HEK293 (cell line): ENCODE results near the gene DLX3.

ENCODE experiments used
- CTCF ChIA-PET: fragments of 350-600 bp; formaldehyde crosslinking; extraction: SDS; loops from one replicate; lab custom pipeline; 2021; ENCODE audit warnings: antibody characterized with exemption; lab: Yijun Ruan, JAX
- POLR2A ChIA-PET: fragments of 300-600 bp; formaldehyde crosslinking; extraction: SDS; loops from one replicate; lab custom pipeline; 2020; ENCODE audit warnings: antibody characterized with exemption, inconsistent platforms; lab: Yijun Ruan, JAX
- H3K27ac ChIP-seq: fragments of 200-500 bp; sonication (Bioruptor generic); 2 replicates; pipeline ENCODE4 v1.5.1; 2014; ENCODE audit warnings: low read depth, low read length, control low read depth, inconsistent platforms; ENCODE audit errors: extremely low read depth
- H3K36me3 ChIP-seq, 2 experiments: fragments of 200-500 bp in 1 of 2; sonication (Bioruptor generic) in 1 of 2; 1 replicate in 1 of 2; 2 replicates in 1 of 2; pipeline ENCODE4 v1.5.1; 2014 to 2017; ENCODE audit warnings: inconsistent platforms in 2 of 2, low read length in 2 of 2; ENCODE audit not compliant: control insufficient read depth in 2 of 2, insufficient read depth in 1 of 2
- H3K4me1 ChIP-seq: fragments of 200-500 bp; sonication (Bioruptor generic); 2 replicates; pipeline ENCODE4 v1.5.1; 2014; ENCODE audit warnings: mild to moderate bottlenecking, low read length, inconsistent platforms; ENCODE audit not compliant: control insufficient read depth, insufficient read depth
- H3K4me3 ChIP-seq: 2 replicates; pipeline ENCODE4 v1.5.1; 2011; ENCODE audit warnings: low read depth, mild to moderate bottlenecking, control low read depth, low read length, moderate library complexity
- H3K9me3 ChIP-seq: fragments of 200-500 bp; sonication (Bioruptor generic); 2 replicates; pipeline ENCODE4 v1.5.1; 2014; ENCODE audit warnings: low read depth, low read length, inconsistent platforms; ENCODE audit not compliant: control insufficient read depth, insufficient read depth
- BCL11A ChIP-seq: fragments of 450-650 bp; formaldehyde crosslinking; IDR thresholded peaks from 2 replicates; pipeline ENCODE4 v1.5.1; 2016; ENCODE audit warnings: low read depth, missing biosample characterization, missing genetic modification characterization
- HOXD13 ChIP-seq: sonication (generic); formaldehyde crosslinking; IDR thresholded peaks from 2 replicates; pipeline ENCODE4 v1.8.0; 2022; ENCODE audit warnings: missing genetic modification reagents, borderline replicate concordance
- IKZF3 ChIP-seq: fragments of 450-650 bp; IDR thresholded peaks from 2 replicates; pipeline ENCODE4 v1.5.0; 2018; ENCODE audit warnings: missing biosample characterization, mild to moderate bottlenecking, missing genetic modification characterization, moderate library complexity
- KLF9 ChIP-seq: fragments of 450-650 bp; formaldehyde crosslinking; IDR thresholded peaks from 2 replicates; pipeline ENCODE4 v1.5.1; 2016; ENCODE audit warnings: missing biosample characterization, missing genetic modification characterization, low read depth
- SETDB1 ChIP-seq: IDR thresholded peaks from one replicate; pipeline ENCODE4 v1.6.1; 2017; ENCODE audit warnings: mild to moderate bottlenecking, low read length, moderate library complexity, mixed read lengths; ENCODE audit not compliant: insufficient read length
- TCF7L2 ChIP-seq: IDR thresholded peaks from 2 replicates; pipeline ENCODE4 v1.6.1; 2011; ENCODE audit warnings: low read depth, mild to moderate bottlenecking, inconsistent platforms, low read length, moderate library complexity, borderline replicate concordance
- ZBTB17 ChIP-seq: fragments of 450-650 bp; formaldehyde crosslinking; IDR thresholded peaks from 2 replicates; pipeline ENCODE4 v1.5.1; 2016; ENCODE audit warnings: missing biosample characterization, missing genetic modification characterization
- ZBTB8A ChIP-seq: fragments of 450-650 bp; formaldehyde crosslinking; IDR thresholded peaks from 2 replicates; pipeline ENCODE4 v1.5.1; 2016; ENCODE audit warnings: missing biosample characterization, missing genetic modification characterization
- ZEB2 ChIP-seq: fragments of 450-650 bp; formaldehyde crosslinking; IDR thresholded peaks from 2 replicates; pipeline ENCODE4 v1.5.1; 2016; ENCODE audit warnings: missing biosample characterization, missing genetic modification characterization
- ZIC2 ChIP-seq: fragments of 450-650 bp; formaldehyde crosslinking; IDR thresholded peaks from 2 replicates; pipeline ENCODE4 v1.5.1; 2016; ENCODE audit warnings: missing biosample characterization, missing genetic modification characterization
- ZNF121 ChIP-seq: fragments of 450-650 bp; formaldehyde crosslinking; IDR thresholded peaks from 2 replicates; pipeline ENCODE4 v1.5.1; 2016; ENCODE audit warnings: missing biosample characterization, missing genetic modification characterization
- ZNF18 ChIP-seq: fragments of 450-650 bp; formaldehyde crosslinking; IDR thresholded peaks from 2 replicates; pipeline ENCODE4 v1.5.1; 2016; ENCODE audit warnings: missing biosample characterization, missing genetic modification characterization
- ZNF184 ChIP-seq: fragments of 450-650 bp; IDR thresholded peaks from 2 replicates; pipeline ENCODE4 v1.5.1; 2018; ENCODE audit warnings: missing biosample characterization, mild to moderate bottlenecking, missing genetic modification characterization
- ZNF202 ChIP-seq: fragments of 450-650 bp; formaldehyde crosslinking; IDR thresholded peaks from 2 replicates; pipeline ENCODE4 v1.5.1; 2016; ENCODE audit warnings: missing biosample characterization, missing genetic modification characterization, borderline replicate concordance
- ZNF24 ChIP-seq: fragments of 450-650 bp; formaldehyde crosslinking; IDR thresholded peaks from 2 replicates; pipeline ENCODE4 v1.5.1; 2016; ENCODE audit warnings: missing biosample characterization, missing genetic modification characterization
- ZNF280C ChIP-seq: fragments of 450-650 bp; formaldehyde crosslinking; IDR thresholded peaks from 2 replicates; pipeline ENCODE4 v1.5.1; 2016; ENCODE audit warnings: missing biosample characterization, missing genetic modification characterization
- ZNF280D ChIP-seq: fragments of 450-650 bp; formaldehyde crosslinking; IDR thresholded peaks from 2 replicates; pipeline ENCODE4 v1.5.1; 2016; ENCODE audit warnings: missing biosample characterization, missing genetic modification characterization
- ZNF341 ChIP-seq: fragments of 450-650 bp; formaldehyde crosslinking; IDR thresholded peaks from 2 replicates; pipeline ENCODE4; 2016; ENCODE audit warnings: low read depth, missing biosample characterization, missing genetic modification characterization
- ZNF37A ChIP-seq: fragments of 450-650 bp; IDR thresholded peaks from 2 replicates; pipeline ENCODE4 v1.5.1; 2018; ENCODE audit warnings: missing biosample characterization, missing genetic modification characterization
- ZNF391 ChIP-seq: fragments of 450-650 bp; formaldehyde crosslinking; IDR thresholded peaks from 2 replicates; pipeline ENCODE4 v1.5.1; 2016; ENCODE audit warnings: low read depth, missing biosample characterization, missing genetic modification characterization, borderline replicate concordance
- ZNF423 ChIP-seq: fragments of 450-650 bp; formaldehyde crosslinking; IDR thresholded peaks from 2 replicates; pipeline ENCODE4 v1.5.1; 2016; ENCODE audit warnings: missing biosample characterization, missing genetic modification characterization
- ZNF596 ChIP-seq: fragments of 450-650 bp; IDR thresholded peaks from 2 replicates; pipeline ENCODE4 v1.5.0; 2018; ENCODE audit warnings: missing biosample characterization, mild to moderate bottlenecking, missing genetic modification characterization, moderate library complexity
- ZNF624 ChIP-seq: fragments of 450-650 bp; formaldehyde crosslinking; IDR thresholded peaks from 2 replicates; pipeline ENCODE4 v1.5.1; 2017; ENCODE audit warnings: missing biosample characterization, missing genetic modification characterization
- ZNF654 ChIP-seq: fragments of 450-650 bp; formaldehyde crosslinking; IDR thresholded peaks from 2 replicates; pipeline ENCODE4 v1.5.1; 2016; ENCODE audit warnings: low read depth, missing biosample characterization, missing genetic modification characterization
- ZNF670 ChIP-seq: fragments of 450-650 bp; formaldehyde crosslinking; IDR thresholded peaks from 2 replicates; pipeline ENCODE4 v1.5.1; 2016; ENCODE audit warnings: missing biosample characterization, missing genetic modification characterization, low read depth
- TF ChIP-seq, protein P1 (sequence below): fragments of 450-650 bp; formaldehyde crosslinking; IDR thresholded peaks from 2 replicates; pipeline ENCODE4 v1.5.1; 2016; ENCODE audit warnings: missing biosample characterization, missing genetic modification characterization, low read depth

The DLX3 gene

GRCh38 chr17:50026837-50027171 is 31.8 kb upstream of the DLX3 start (continued):
- no peak for TF ChIP-seq ZNF624 (tag by site-specific recombination)
- peak; percentile 63 for TF ChIP-seq ZNF654 (tag by site-specific recombination)
- TF ChIP-seq ZNF423 (tag by site-specific recombination): no peak
- TF ChIP-seq ZBTB17: peak; percentile 79
- no peak for TF ChIP-seq ZIC2
- 0 out of 2 replicates have a peak, but pooled peaks have one; percentile 20 for TF ChIP-seq ZNF341 (tag by site-specific recombination)
- no peak for TF ChIP-seq ZNF121 (tag by site-specific recombination)
- TF ChIP-seq, all 188 proteins: peak for 6

DNA sequence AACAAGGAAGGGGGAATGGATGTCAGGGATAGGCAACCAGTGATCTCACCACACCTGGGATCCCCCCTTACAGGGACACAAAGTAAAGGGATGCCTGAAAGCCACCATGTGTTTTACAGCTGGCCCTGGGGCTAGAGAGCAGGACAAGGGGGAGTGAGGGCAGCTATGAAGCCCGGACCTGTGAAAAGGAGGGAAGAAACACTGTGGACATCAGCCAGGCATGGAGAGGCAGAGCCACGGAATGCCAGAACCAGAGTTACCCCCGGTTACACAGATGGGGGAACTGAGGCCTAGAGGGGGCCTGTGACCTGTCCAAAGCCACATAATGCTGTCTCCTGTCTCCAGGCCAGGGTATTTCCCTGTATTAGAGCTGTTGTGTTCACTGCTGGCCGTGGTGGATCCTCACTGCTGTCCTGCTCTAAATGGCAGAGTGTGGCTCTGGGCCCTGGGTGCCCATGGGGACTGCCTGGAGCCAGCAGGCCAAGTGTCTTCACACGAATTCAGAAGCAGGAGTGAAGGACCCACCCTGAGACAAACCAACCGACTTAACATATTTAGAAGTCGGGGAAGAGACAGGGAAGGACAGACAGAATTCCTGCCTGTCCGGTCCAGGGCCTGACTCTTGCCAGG is 31.1 kb upstream of the DLX3 start:
- TF ChIP-seq SETDB1 (no peak), IKZF3 (tag by site-specific recombination) (no peak), KLF9 (tag by site-specific recombination) (no peak)
- Histone ChIP-seq H3K27ac (no peak overlapping the region), H3K9me3 (no peaks in the 10 kb centered on the region), H3K36me3 (no peaks in the 10 kb centered on the region), H3K4me1 (no peaks in the 10 kb centered on the region), H3K4me3 (no peak overlapping the region)
- ChIA-PET CTCF (interaction anchor here (0.5 to 8.9 kb wide), 22 partner anchors 10 to 418 kb away, joined by 3 to 171 read pairs (median 4); partner anchors contain the start of genes ITGA3 and PDK2), POLR2A (no interaction called here)

DNA sequence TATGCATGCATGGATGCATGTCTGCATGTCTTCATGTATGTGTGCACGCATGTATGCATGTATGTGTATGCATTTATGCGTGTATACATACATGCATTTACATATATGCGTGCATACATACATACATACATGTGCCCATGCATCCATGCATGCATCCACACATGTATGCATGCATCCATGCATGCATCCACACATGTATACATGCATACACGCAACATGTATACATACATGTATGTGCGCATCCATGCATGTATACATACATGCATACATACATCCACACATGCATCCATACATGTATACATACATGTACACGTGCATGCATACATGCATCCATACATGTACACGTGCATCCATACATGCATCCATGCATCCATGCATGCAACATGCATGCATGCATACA is 29.8 kb upstream of the DLX3 start:
- Histone ChIP-seq H3K4me1 (no peaks in the 10 kb centered on the region), H3K9me3 (no peaks in the 10 kb centered on the region), H3K27ac (no peak overlapping the region), H3K4me3 (no peak overlapping the region), H3K36me3 (no peaks in the 10 kb centered on the region)
- ChIA-PET CTCF (interaction anchor here (6.2 to 8.9 kb wide), 4 partner anchors 31 to 68 kb away, joined by 50 to 171 read pairs (median 88); partner anchors contain the start of genes ITGA3 and PDK2), POLR2A (no interaction called here)
- TF ChIP-seq ZNF37A (tag by site-specific recombination) (no peak), ZNF202 (tag by site-specific recombination) (no peak), TCF7L2 (no peak), ZNF391 (tag by site-specific recombination) (no peak), BCL11A (tag by site-specific recombination) (no peak), ZNF24 (no peak), ZNF280C (no peak), ZNF18 (tag by site-specific recombination) (no peak), ZBTB8A (tag by site-specific recombination) (no peak), HOXD13 (no peak), ZNF670 (no peak), ZNF596 (no peak), ZNF184 (tag by site-specific recombination) (no peak), ZEB2 (tag by site-specific recombination) (no peak), ZNF280D (tag by site-specific recombination) (no peak)
- TF ChIP-seq, protein P1, sequence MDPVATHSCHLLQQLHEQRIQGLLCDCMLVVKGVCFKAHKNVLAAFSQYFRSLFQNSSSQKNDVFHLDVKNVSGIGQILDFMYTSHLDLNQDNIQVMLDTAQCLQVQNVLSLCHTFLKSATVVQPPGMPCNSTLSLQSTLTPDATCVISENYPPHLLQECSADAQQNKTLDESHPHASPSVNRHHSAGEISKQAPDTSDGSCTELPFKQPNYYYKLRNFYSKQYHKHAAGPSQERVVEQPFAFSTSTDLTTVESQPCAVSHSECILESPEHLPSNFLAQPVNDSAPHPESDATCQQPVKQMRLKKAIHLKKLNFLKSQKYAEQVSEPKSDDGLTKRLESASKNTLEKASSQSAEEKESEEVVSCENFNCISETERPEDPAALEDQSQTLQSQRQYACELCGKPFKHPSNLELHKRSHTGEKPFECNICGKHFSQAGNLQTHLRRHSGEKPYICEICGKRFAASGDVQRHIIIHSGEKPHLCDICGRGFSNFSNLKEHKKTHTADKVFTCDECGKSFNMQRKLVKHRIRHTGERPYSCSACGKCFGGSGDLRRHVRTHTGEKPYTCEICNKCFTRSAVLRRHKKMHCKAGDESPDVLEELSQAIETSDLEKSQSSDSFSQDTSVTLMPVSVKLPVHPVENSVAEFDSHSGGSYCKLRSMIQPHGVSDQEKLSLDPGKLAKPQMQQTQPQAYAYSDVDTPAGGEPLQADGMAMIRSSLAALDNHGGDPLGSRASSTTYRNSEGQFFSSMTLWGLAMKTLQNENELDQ (tag by site-specific recombination): no peak
